ENCODE results near the gene MUS81. TPM values are rescaled to one million over a fixed set of nuclear protein-coding genes. Genes with fewer than 3 reads are reported as not detected.

The MUS81 gene
- total and polyA plus RNA-seq, 9 of the 15 experiments (the other 6 are each of a cell fraction or from before 2014, with no cell fraction given) = 13.4 to 118 (median 53.7) TPM

GRCh38 chr11:65890324-65891218 lies 30.3 kb downstream of the MUS81 start, which contains the start of gene CCDC85B (continued):
- TF ChIP-seq ZBTB40 (IDR thresholded peaks at IDR 0.05) (peak; percentile 52; the same call in 1 of the 2 replicates), ZBTB40 (CRISPR knock-in tag; IDR thresholded peaks at IDR 0.05) (no peak), ZBTB7A (IDR thresholded peaks at IDR 0.05; ENCODE audit: borderline replicate concordance, control insufficient read depth, low read depth, low read length) (peak; percentile 68; the same call in 1 of the 2 replicates), ZNF444 (CRISPR knock-in tag; IDR thresholded peaks at IDR 0.05) (0 out of 2 replicates have a peak, but pooled peaks have one; percentile 29), SOX6 (IDR thresholded peaks at IDR 0.05) (peak; percentile 25; the same call in 1 of the 2 replicates), THAP12 (CRISPR knock-in tag; IDR thresholded peaks at IDR 0.05) (peak; percentile 77), TOE1 (IDR thresholded peaks at IDR 0.05; ENCODE audit: borderline replicate concordance) (no peak), TOE1 (CRISPR knock-in tag; IDR thresholded peaks at IDR 0.05; ENCODE audit: borderline replicate concordance, low read depth) (0 out of 2 replicates have a peak, but pooled peaks have one; percentile 51), HNRNPK (IDR thresholded peaks at IDR 0.05; ENCODE audit: low read depth, low read length, poor library complexity, severe bottlenecking) (peak; percentile 19), ZFPM2 (CRISPR knock-in tag; IDR thresholded peaks at IDR 0.05) (no peak), MXD1 (CRISPR knock-in tag; IDR thresholded peaks at IDR 0.05; ENCODE audit: borderline replicate concordance, poor library complexity, severe bottlenecking) (peak; percentile 55), BRD9 (IDR thresholded peaks at IDR 0.05; ENCODE audit: low read depth, partially characterized antibody) (no peak)
